ENCODE data around the gene COL2A1.

The COL2A1 gene

DNA sequence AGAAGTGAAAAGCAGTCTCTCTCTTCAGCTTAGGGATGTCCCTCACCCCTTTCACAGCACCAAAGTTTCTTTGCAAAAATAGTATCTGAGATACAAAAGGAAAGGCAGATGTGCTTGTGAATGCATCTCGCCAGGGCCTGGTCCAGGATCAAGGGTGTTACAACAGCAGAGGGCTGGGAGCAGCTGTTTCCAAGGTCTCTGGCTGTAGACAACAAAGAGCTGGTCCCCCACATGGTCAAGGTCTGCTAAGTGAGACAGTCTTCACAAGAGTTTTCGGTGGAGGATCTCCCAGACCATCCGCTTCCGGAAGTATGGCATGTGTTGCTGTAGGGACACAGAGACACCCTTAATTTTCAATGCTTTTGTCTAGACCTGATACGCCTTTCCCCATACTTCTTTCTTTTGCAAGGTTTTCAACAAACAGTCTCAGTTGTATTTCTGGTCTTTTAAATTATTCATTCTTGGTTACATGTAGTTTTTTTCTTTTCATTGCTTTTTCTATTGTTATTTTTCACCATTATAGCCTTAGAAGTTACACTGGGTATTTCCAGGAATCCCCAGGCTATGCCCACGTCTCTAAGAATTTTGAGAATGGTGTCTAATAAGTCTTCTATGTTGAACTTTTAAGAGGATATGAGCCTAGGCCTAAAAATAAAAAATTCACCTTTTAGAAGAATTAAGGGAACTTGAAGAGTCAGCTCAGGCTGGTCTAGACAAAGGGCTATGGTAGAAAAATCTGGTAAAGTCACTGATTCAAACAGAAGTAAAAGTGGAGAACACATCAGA is 41.0 kb upstream of the COL2A1 start:
- Histone ChIP-seq H3K4me3 (ENCODE audit: insufficient read depth, low read length, poor library complexity, severe bottlenecking) (no peak overlapping the region), H3K79me2 (ENCODE audit: insufficient read depth, low read length) (no peaks in the 10 kb centered on the region), H3K27ac (ENCODE audit: low read depth, low read length) (no peak overlapping the region), H4K20me1 (ENCODE audit: low read depth, low read length) (no peaks in the 10 kb centered on the region), H3K9me2 (replicated peaks; ENCODE audit: insufficient read depth, low read length) (no peaks in the 10 kb centered on the region), H3K4me2 (ENCODE audit: low read depth, low read length, poor library complexity, severe bottlenecking) (no peak overlapping the region), H3K36me3 (ENCODE audit: low read length) (peaks cover 7% of the 10 kb centered on the region; the same call in 1 of the 2 replicates), H2AFZ (ENCODE audit: low read depth, low read length, severe bottlenecking) (no peak overlapping the region), H3K27me3 (ENCODE audit: low read length) (no peaks in the 10 kb centered on the region), H3K9ac (ENCODE audit: low read length) (no peak overlapping the region), H3K9me3 (ENCODE audit: insufficient read depth, low read length) (no peaks in the 10 kb centered on the region), H3F3A (ENCODE audit: insufficient read depth) (no peaks in the 10 kb centered on the region)
- no peak for TF ChIP-seq EZH2phosphoT487 (conservative IDR thresholded peaks at IDR 0.05; ENCODE audit: low read length)
- TF ChIP-seq, protein P1, sequence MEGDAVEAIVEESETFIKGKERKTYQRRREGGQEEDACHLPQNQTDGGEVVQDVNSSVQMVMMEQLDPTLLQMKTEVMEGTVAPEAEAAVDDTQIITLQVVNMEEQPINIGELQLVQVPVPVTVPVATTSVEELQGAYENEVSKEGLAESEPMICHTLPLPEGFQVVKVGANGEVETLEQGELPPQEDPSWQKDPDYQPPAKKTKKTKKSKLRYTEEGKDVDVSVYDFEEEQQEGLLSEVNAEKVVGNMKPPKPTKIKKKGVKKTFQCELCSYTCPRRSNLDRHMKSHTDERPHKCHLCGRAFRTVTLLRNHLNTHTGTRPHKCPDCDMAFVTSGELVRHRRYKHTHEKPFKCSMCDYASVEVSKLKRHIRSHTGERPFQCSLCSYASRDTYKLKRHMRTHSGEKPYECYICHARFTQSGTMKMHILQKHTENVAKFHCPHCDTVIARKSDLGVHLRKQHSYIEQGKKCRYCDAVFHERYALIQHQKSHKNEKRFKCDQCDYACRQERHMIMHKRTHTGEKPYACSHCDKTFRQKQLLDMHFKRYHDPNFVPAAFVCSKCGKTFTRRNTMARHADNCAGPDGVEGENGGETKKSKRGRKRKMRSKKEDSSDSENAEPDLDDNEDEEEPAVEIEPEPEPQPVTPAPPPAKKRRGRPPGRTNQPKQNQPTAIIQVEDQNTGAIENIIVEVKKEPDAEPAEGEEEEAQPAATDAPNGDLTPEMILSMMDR (IDR thresholded peaks at IDR 0.05; ENCODE audit: insufficient read depth, low read length, poor library complexity, severe bottlenecking), result no peak

DNA sequence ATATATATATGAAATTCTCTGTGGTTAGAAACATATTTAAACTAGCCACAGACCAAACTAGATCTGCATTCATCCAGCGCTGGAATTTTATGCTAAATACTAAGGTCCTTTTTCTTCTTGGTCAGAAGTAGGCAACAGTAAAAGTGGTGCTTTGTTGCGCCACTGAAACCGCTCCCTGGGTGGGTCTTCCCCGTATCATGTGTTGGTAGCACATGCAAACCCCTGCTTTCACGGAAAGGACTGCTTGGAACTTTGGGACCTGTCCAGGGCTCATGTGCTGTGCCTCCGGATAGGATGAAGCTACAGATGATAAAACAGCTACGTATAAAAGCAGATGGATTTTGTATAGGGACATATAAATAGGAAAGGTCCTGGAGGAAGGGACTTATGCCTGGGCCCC is 40.1 kb upstream of the COL2A1 start:
- no peak overlapping the region for H3K27ac ChIP-seq (ENCODE audit: low read depth, low read length)
- H3K9me2 ChIP-seq (replicated peaks; ENCODE audit: insufficient read depth, low read length), result no peaks in the 10 kb centered on the region
- H3K36me3 ChIP-seq (ENCODE audit: low read length), result peaks cover 7% of the 10 kb centered on the region; the same call in 1 of the 2 replicates

GRCh38 chr12:48043771-48044170 is 39.5 kb upstream of the COL2A1 start:
- no peaks in the 10 kb centered on the region for H4K20me1 ChIP-seq (ENCODE audit: low read depth, low read length)
- no peak overlapping the region for H3K4me2 ChIP-seq (ENCODE audit: low read depth, low read length, poor library complexity, severe bottlenecking)
- no peak overlapping the region for H2AFZ ChIP-seq (ENCODE audit: low read depth, low read length, severe bottlenecking)
- H3K9me3 ChIP-seq (ENCODE audit: insufficient read depth, low read length), result no peaks in the 10 kb centered on the region
- TF ChIP-seq, protein P1 (IDR thresholded peaks at IDR 0.05; ENCODE audit: insufficient read depth, low read length, poor library complexity, severe bottlenecking), result no peak
- peaks cover 7% of the 10 kb centered on the region; the same call in 1 of the 2 replicates for H3K36me3 ChIP-seq (ENCODE audit: low read length)
- no peaks in the 10 kb centered on the region for H3F3A ChIP-seq (ENCODE audit: insufficient read depth)
- H3K27ac ChIP-seq (ENCODE audit: low read depth, low read length), result no peak overlapping the region
- H3K4me3 ChIP-seq (ENCODE audit: insufficient read depth, low read length, poor library complexity, severe bottlenecking), result no peak overlapping the region
- H3K9me2 ChIP-seq (replicated peaks; ENCODE audit: insufficient read depth, low read length), result no peaks in the 10 kb centered on the region
- no peak overlapping the region for H3K9ac ChIP-seq (ENCODE audit: low read length)
- no peaks in the 10 kb centered on the region for H3K27me3 ChIP-seq (ENCODE audit: low read length)
- H3K79me2 ChIP-seq (ENCODE audit: insufficient read depth, low read length), result no peaks in the 10 kb centered on the region

More for the DNA sequence above, 40.1 kb upstream of the COL2A1 start:
- Histone ChIP-seq H4K20me1 (ENCODE audit: low read depth, low read length) (no peaks in the 10 kb centered on the region), H3K79me2 (ENCODE audit: insufficient read depth, low read length) (no peaks in the 10 kb centered on the region), H3K4me3 (ENCODE audit: insufficient read depth, low read length, poor library complexity, severe bottlenecking) (no peak overlapping the region), H3F3A (ENCODE audit: insufficient read depth) (no peaks in the 10 kb centered on the region), H2AFZ (ENCODE audit: low read depth, low read length, severe bottlenecking) (no peak overlapping the region), H3K4me2 (ENCODE audit: low read depth, low read length, poor library complexity, severe bottlenecking) (no peak overlapping the region), H3K27me3 (ENCODE audit: low read length) (no peaks in the 10 kb centered on the region), H3K9ac (ENCODE audit: low read length) (no peak overlapping the region), H3K9me3 (ENCODE audit: insufficient read depth, low read length) (no peaks in the 10 kb centered on the region)
- TF ChIP-seq EZH2phosphoT487 (conservative IDR thresholded peaks at IDR 0.05; ENCODE audit: low read length), result no peak
- TF ChIP-seq, protein P1 (IDR thresholded peaks at IDR 0.05; ENCODE audit: insufficient read depth, low read length, poor library complexity, severe bottlenecking), result no peak
